Measurements from ENCODE around the gene PLCB4. TPM values are rescaled to one million over a fixed set of nuclear protein-coding genes. Genes with fewer than 3 reads are reported as not detected.
A peak's percentile ranks its signal among the peaks of the same experiment; 100 is the strongest.

PLCB4 gene
- total RNA-seq, 1 experiment from 2014 or later: 12.6 TPM

GRCh38 chr20:9331707-9332435, 263.0 kb downstream of the PLCB4 start (continued):
- no peak for TF ChIP-seq ZMAT4 (CRISPR knock-in tag; IDR thresholded peaks at IDR 0.05)

GRCh38 chr20:9332791-9333479, 264.0 kb downstream of the PLCB4 start:
- peak; percentile 56 for ATAC-seq
- Mint-ChIP-seq H3K4me1 (peaks cover 16% of the 10 kb centered on the region), H3K27ac (no peak overlapping the region), H3K36me3 (no peaks in the 10 kb centered on the region), H3K9me3 (no peaks in the 10 kb centered on the region), H3K27me3 (ENCODE audit: low read depth) (no peaks in the 10 kb centered on the region), H3K4me3 (no peak overlapping the region)
- TF ChIP-seq E2F4 (CRISPR knock-in tag; IDR thresholded peaks at IDR 0.05; ENCODE audit: borderline replicate concordance, low read depth) (no peak), ATF3 (CRISPR knock-in tag; conservative IDR thresholded peaks at IDR 0.05) (no peak)
- ChIA-PET CTCF (interaction anchor here (0.5 to 2.0 kb wide), 4 partner anchors 9 to 479 kb away, joined by 4 to 9 read pairs (median 7); no protein-coding TSS in a partner anchor), POLR2A (no interaction called here)
- no peak for DNase-seq (ENCODE audit: low spot score)

- ATAC-seq: no peak
- TF ChIP-seq FOXP4 (CRISPR knock-in tag; IDR thresholded peaks at IDR 0.05) (no peak), SOX15 (CRISPR knock-in tag; IDR thresholded peaks at IDR 0.05) (no peak), CTCF (IDR thresholded peaks at IDR 0.05) (no peak), ZSCAN18 (CRISPR knock-in tag; IDR thresholded peaks at IDR 0.05) (no peak), NR1H2 (CRISPR knock-in tag; IDR thresholded peaks at IDR 0.05) (no peak), ELF4 (CRISPR knock-in tag; IDR thresholded peaks at IDR 0.05; ENCODE audit: low read depth) (no peak), ESRRA (CRISPR knock-in tag; IDR thresholded peaks at IDR 0.05; ENCODE audit: borderline replicate concordance) (no peak), RORB (CRISPR knock-in tag; IDR thresholded peaks at IDR 0.05) (no peak), ZNF396 (CRISPR knock-in tag; IDR thresholded peaks at IDR 0.05; ENCODE audit: borderline replicate concordance) (no peak), ZNF219 (CRISPR knock-in tag; IDR thresholded peaks at IDR 0.05; ENCODE audit: borderline replicate concordance) (no peak), ZNF263 (CRISPR knock-in tag; IDR thresholded peaks at IDR 0.05; ENCODE audit: low read depth) (no peak), SMAD4 (CRISPR knock-in tag; IDR thresholded peaks at IDR 0.05) (no peak), SP1 (CRISPR knock-in tag; conservative IDR thresholded peaks at IDR 0.05) (no peak), ZNF532 (CRISPR knock-in tag; IDR thresholded peaks at IDR 0.05; ENCODE audit: borderline replicate concordance) (no peak), CBFB (CRISPR knock-in tag; IDR thresholded peaks at IDR 0.05; ENCODE audit: low read depth) (no peak), TEAD4 (CRISPR knock-in tag; IDR thresholded peaks at IDR 0.05) (no peak), ZNF423 (CRISPR knock-in tag; IDR thresholded peaks at IDR 0.05) (no peak)
Measured at GRCh38 chr20:9334866-9335265, 266.0 kb downstream of the PLCB4 start.

More at GRCh38 chr20:9334866-9335265, 266.0 kb downstream of the PLCB4 start:
- ChIA-PET CTCF (no interaction called here), POLR2A (no interaction called here)
- Mint-ChIP-seq H3K4me1 (peaks cover 3% of the 10 kb centered on the region; the same call in 1 of the 2 replicates), H3K9me3 (no peaks in the 10 kb centered on the region), H3K27me3 (ENCODE audit: low read depth) (no peaks in the 10 kb centered on the region), H3K27ac (no peak overlapping the region), H3K4me3 (no peak overlapping the region), H3K36me3 (no peaks in the 10 kb centered on the region)
- no peak for DNase-seq (ENCODE audit: low spot score)

All from WTC11 (cell line).